ENCODE measurements around the gene DNAJB8. TPM values are rescaled to one million over a fixed set of nuclear protein-coding genes. Genes with fewer than 3 reads are reported as not detected.

DNAJB8 gene
- total and polyA plus RNA-seq, 2 donors (not counting 1 experiment from before 2014, with no cell fraction given), result not detected

GRCh38 chr3:128458746-128459460 is 7.8 kb downstream of the DNAJB8 start:
- Histone ChIP-seq H3K4me1 (ENCODE audit: control insufficient read depth, extremely low read depth, insufficient read depth, low read length) (no peaks in the 10 kb centered on the region), H3K9ac (ENCODE audit: insufficient read depth, low read length) (no peak overlapping the region), H3K27me3 (ENCODE audit: control insufficient read depth, insufficient read depth, low read length) (peaks cover 19% of the 10 kb centered on the region), H3K4me3 (replicated peaks in 1 of 4; ENCODE audit: control extremely low read depth in 1 of 4, insufficient read depth in 1 of 4, low read depth in 3 of 4, low read length in 4 of 4) (no peak overlapping the region), H3K9me3 (ENCODE audit: control insufficient read depth, insufficient read depth, low read depth, low read length) (no peaks in the 10 kb centered on the region), H3K4me2 (ENCODE audit: extremely low read depth, insufficient read depth, low read length) (no peak overlapping the region), H3K36me3 (ENCODE audit: control insufficient read depth, insufficient read depth, low read length) (no peaks in the 10 kb centered on the region), H2AFZ (ENCODE audit: low read length) (no peak overlapping the region), H4K20me1 (ENCODE audit: control insufficient read depth, extremely low read depth, insufficient read depth, low read length) (no peaks in the 10 kb centered on the region), H3K79me2 (ENCODE audit: control insufficient read depth, insufficient read depth, low read length) (no peaks in the 10 kb centered on the region), H3K27ac (ENCODE audit: insufficient read depth, low read length) (no peak overlapping the region)
- no peak for DNase-seq (ENCODE audit: low read depth in 2 of 2)
- no peak for TF ChIP-seq EZH2 (IDR thresholded peaks at IDR 0.05; ENCODE audit: low read length, missing control alignments)
- TF ChIP-seq, protein P1, sequence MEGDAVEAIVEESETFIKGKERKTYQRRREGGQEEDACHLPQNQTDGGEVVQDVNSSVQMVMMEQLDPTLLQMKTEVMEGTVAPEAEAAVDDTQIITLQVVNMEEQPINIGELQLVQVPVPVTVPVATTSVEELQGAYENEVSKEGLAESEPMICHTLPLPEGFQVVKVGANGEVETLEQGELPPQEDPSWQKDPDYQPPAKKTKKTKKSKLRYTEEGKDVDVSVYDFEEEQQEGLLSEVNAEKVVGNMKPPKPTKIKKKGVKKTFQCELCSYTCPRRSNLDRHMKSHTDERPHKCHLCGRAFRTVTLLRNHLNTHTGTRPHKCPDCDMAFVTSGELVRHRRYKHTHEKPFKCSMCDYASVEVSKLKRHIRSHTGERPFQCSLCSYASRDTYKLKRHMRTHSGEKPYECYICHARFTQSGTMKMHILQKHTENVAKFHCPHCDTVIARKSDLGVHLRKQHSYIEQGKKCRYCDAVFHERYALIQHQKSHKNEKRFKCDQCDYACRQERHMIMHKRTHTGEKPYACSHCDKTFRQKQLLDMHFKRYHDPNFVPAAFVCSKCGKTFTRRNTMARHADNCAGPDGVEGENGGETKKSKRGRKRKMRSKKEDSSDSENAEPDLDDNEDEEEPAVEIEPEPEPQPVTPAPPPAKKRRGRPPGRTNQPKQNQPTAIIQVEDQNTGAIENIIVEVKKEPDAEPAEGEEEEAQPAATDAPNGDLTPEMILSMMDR (conservative IDR thresholded peaks at IDR 0.05 in 1 of 2, IDR thresholded peaks at IDR 0.05 in 1 of 2; ENCODE audit: low read depth in 1 of 2, low read length in 2 of 2), result no peak

DNA sequence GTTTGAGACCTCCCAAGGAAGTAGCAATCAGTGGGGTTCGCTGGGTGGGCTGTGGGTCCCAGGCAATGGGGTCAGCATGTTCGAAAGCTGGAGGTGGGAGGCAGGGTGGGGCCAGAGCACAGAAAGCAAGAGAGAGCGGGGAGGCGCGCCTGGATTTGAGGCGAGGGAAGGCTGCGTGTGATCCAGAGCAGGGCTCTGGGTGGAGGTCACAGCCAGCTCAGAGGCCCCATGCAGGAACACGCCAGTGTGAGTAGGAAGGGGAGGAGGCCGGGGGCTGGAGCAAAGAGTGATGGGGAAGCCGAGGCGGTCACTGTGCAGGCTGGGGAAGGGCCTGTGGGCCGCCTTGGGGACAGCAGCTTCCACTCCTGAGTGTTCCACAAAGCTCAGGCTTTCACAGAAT is 8.8 kb downstream of the DNAJB8 start:
- Histone ChIP-seq H3K36me3 (ENCODE audit: control insufficient read depth, insufficient read depth, low read length) (no peaks in the 10 kb centered on the region), H3K79me2 (ENCODE audit: control insufficient read depth, insufficient read depth, low read length) (no peaks in the 10 kb centered on the region), H3K4me3 (replicated peaks in 1 of 4; ENCODE audit: control extremely low read depth in 1 of 4, insufficient read depth in 1 of 4, low read depth in 3 of 4, low read length in 4 of 4) (no peak overlapping the region), H2AFZ (ENCODE audit: low read length) (no peak overlapping the region), H4K20me1 (ENCODE audit: control insufficient read depth, extremely low read depth, insufficient read depth, low read length) (no peaks in the 10 kb centered on the region), H3K9ac (ENCODE audit: insufficient read depth, low read length) (no peak overlapping the region), H3K4me2 (ENCODE audit: extremely low read depth, insufficient read depth, low read length) (no peak overlapping the region), H3K27ac (ENCODE audit: insufficient read depth, low read length) (no peak overlapping the region), H3K4me1 (ENCODE audit: control insufficient read depth, extremely low read depth, insufficient read depth, low read length) (no peaks in the 10 kb centered on the region), H3K27me3 (ENCODE audit: control insufficient read depth, insufficient read depth, low read length) (peaks cover 19% of the 10 kb centered on the region), H3K9me3 (ENCODE audit: control insufficient read depth, insufficient read depth, low read depth, low read length) (no peaks in the 10 kb centered on the region)
- TF ChIP-seq, protein P1 (conservative IDR thresholded peaks at IDR 0.05 in 1 of 2, IDR thresholded peaks at IDR 0.05 in 1 of 2; ENCODE audit: low read depth in 1 of 2, low read length in 2 of 2), result no peak
- no peak for TF ChIP-seq EZH2 (IDR thresholded peaks at IDR 0.05; ENCODE audit: low read length, missing control alignments)
- DNase-seq (ENCODE audit: low read depth in 2 of 2), result no peak

GRCh38 chr3:128456776-128457715 is 9.6 kb downstream of the DNAJB8 start:
- no peak overlapping the region for H3K4me2 ChIP-seq (ENCODE audit: extremely low read depth, insufficient read depth, low read length)
- H2AFZ ChIP-seq (ENCODE audit: low read length), result no peak overlapping the region
- no peaks in the 10 kb centered on the region for H3K4me1 ChIP-seq (ENCODE audit: control insufficient read depth, extremely low read depth, insufficient read depth, low read length)
- H3K9me3 ChIP-seq (ENCODE audit: control insufficient read depth, insufficient read depth, low read depth, low read length), result no peaks in the 10 kb centered on the region
- H3K4me3 ChIP-seq (replicated peaks in 1 of 4; ENCODE audit: control extremely low read depth in 1 of 4, insufficient read depth in 1 of 4, low read depth in 3 of 4, low read length in 4 of 4), result no peak overlapping the region
- no peaks in the 10 kb centered on the region for H4K20me1 ChIP-seq (ENCODE audit: control insufficient read depth, extremely low read depth, insufficient read depth, low read length)
- H3K27ac ChIP-seq (ENCODE audit: insufficient read depth, low read length), result no peak overlapping the region
- H3K9ac ChIP-seq (ENCODE audit: insufficient read depth, low read length), result no peak overlapping the region
- no peaks in the 10 kb centered on the region for H3K79me2 ChIP-seq (ENCODE audit: control insufficient read depth, insufficient read depth, low read length)
- no peak for TF ChIP-seq EZH2 (IDR thresholded peaks at IDR 0.05; ENCODE audit: low read length, missing control alignments)
- TF ChIP-seq, protein P1 (conservative IDR thresholded peaks at IDR 0.05 in 1 of 2, IDR thresholded peaks at IDR 0.05 in 1 of 2; ENCODE audit: low read depth in 1 of 2, low read length in 2 of 2), result no peak
- no peaks in the 10 kb centered on the region for H3K36me3 ChIP-seq (ENCODE audit: control insufficient read depth, insufficient read depth, low read length)
- no peak for DNase-seq (ENCODE audit: low read depth in 2 of 2)
- H3K27me3 ChIP-seq (ENCODE audit: control insufficient read depth, insufficient read depth, low read length), result peaks cover 22% of the 10 kb centered on the region

Data from fibroblast of lung (primary cell).